Dendritic cell treated with granulocyte-macrophage colony-stimulating factor and Interleukin-4, amounts not matched to agents 40 ng/mL and 50 ng/mL, for 4 days (primary cell): ENCODE measurements around the gene LSM2.
A peak's percentile ranks its signal among the peaks of the same experiment; 100 is the strongest.
"Not testable (repeated sequence)": the region's sequence is repeated elsewhere in the genome, so short reads cannot be mapped to it uniquely, and the experiment has no call there.

Source experiments
- H3K27ac Mint-ChIP-seq: one replicate; pipeline ENCODE4 v1.8.0; 2022; ENCODE audit warnings: mild to moderate bottlenecking, mixed read lengths
- H3K27me3 Mint-ChIP-seq: one replicate; pipeline ENCODE4 v1.8.0; 2022; ENCODE audit warnings: mild to moderate bottlenecking, mixed read lengths
- H3K36me3 Mint-ChIP-seq: one replicate; pipeline ENCODE4 v1.8.0; 2022; ENCODE audit warnings: low read depth, mixed read lengths
- H3K4me1 Mint-ChIP-seq: one replicate; pipeline ENCODE4 v1.8.0; 2022; ENCODE audit warnings: low read depth, mixed read lengths
- H3K4me3 Mint-ChIP-seq: one replicate; pipeline ENCODE4 v1.8.0; 2022; ENCODE audit warnings: mild to moderate bottlenecking, moderate library complexity, mixed read lengths
- H3K9me3 Mint-ChIP-seq: one replicate; pipeline ENCODE4 v1.8.0; 2022; ENCODE audit warnings: mixed read lengths
- intact Hi-C: fragments of 100-400 bp; cut with micrococcal nuclease; formaldehyde crosslinking; loops from one replicate; pipeline ENCODE4 v1.15.0; 2022

The LSM2 gene

GRCh38 chr6:31836047-31836473, 29.3 kb upstream of the LSM2 start:
- Mint-ChIP-seq H3K27ac (peak overlapping the region; percentile 97), H3K4me1 (peaks cover 54% of the 10 kb centered on the region), H3K36me3 (peaks cover 66% of the 10 kb centered on the region), H3K4me3 (peak overlapping the region; percentile 96), H3K9me3 (no peaks in the 10 kb centered on the region), H3K27me3 (no peaks in the 10 kb centered on the region)
- intact Hi-C loops = no loop called here

- intact Hi-C loops = loop anchor here (1.0 to 5.0 kb wide), 4 partner anchors 28 to 287 kb away; partner anchors contain the start of genes ATP6V1G2, DDAH2, NEU1 and NFKBIL1
- Mint-ChIP-seq H3K27me3 (no peaks in the 10 kb centered on the region), H3K4me1 (peaks cover 54% of the 10 kb centered on the region), H3K36me3 (peaks cover 65% of the 10 kb centered on the region), H3K4me3 (peak overlapping the region; percentile 96), H3K27ac (peak overlapping the region; percentile 97), H3K9me3 (no peaks in the 10 kb centered on the region)
Measured at GRCh38 chr6:31834367-31835250, 27.8 kb upstream of the LSM2 start.

- no peaks in the 10 kb centered on the region for H3K27me3 Mint-ChIP-seq
- intact Hi-C loops = loop anchor here (2.0 to 5.0 kb wide), 4 partner anchors 39 to 284 kb away; partner anchors contain the start of genes ATP6V1G2, DDAH2, LY6G5C and NFKBIL1
Measured at GRCh38 chr6:31831350-31832215, 24.8 kb upstream of the LSM2 start.

GRCh38 chr6:31830886-31831335, 24.1 kb upstream of the LSM2 start:
- Mint-ChIP-seq H3K4me3 (peak overlapping the region; percentile 91), H3K9me3 (no peaks in the 10 kb centered on the region), H3K27ac (peak overlapping the region; percentile 89), H3K36me3 (peaks cover 34% of the 10 kb centered on the region), H3K27me3 (no peaks in the 10 kb centered on the region), H3K4me1 (peaks cover 36% of the 10 kb centered on the region)
- intact Hi-C loops = loop anchor here (1.0 to 5.0 kb wide), 5 partner anchors 39 to 284 kb away; partner anchors contain the start of genes ATP6V1G2, DDAH2, LY6G5C and NFKBIL1

More at GRCh38 chr6:31831350-31832215, 24.8 kb upstream of the LSM2 start:
- Mint-ChIP-seq H3K27ac (peak overlapping the region; percentile 97), H3K4me1 (peaks cover 36% of the 10 kb centered on the region), H3K4me3 (peak overlapping the region; percentile 91), H3K36me3 (peaks cover 41% of the 10 kb centered on the region), H3K9me3 (no peaks in the 10 kb centered on the region)

GRCh38 chr6:31829633-31830283, 23.0 kb upstream of the LSM2 start:
- Mint-ChIP-seq H3K36me3 (peaks cover 22% of the 10 kb centered on the region), H3K9me3 (no peaks in the 10 kb centered on the region), H3K27me3 (no peaks in the 10 kb centered on the region), H3K27ac (peak overlapping the region; percentile 89), H3K4me3 (peak overlapping the region; percentile 91), H3K4me1 (peaks cover 43% of the 10 kb centered on the region)
- intact Hi-C loops = loop anchor here (1.0 to 5.0 kb wide), 5 partner anchors 37 to 282 kb away; partner anchors contain the start of genes ATP6V1G2, DDAH2, LY6G5C and NFKBIL1

- peaks cover 19% of the 10 kb centered on the region for H3K36me3 Mint-ChIP-seq
- peaks cover 45% of the 10 kb centered on the region for H3K4me1 Mint-ChIP-seq
- peak within 1 kb of the TSS; percentile 90 for H3K4me3 Mint-ChIP-seq
- no peaks in the 10 kb centered on the region for H3K9me3 Mint-ChIP-seq
- H3K27me3 Mint-ChIP-seq = no peaks in the 10 kb centered on the region
- intact Hi-C loops = no loop called here
- peak within 1 kb of the TSS; percentile 91 for H3K27ac Mint-ChIP-seq
Measured at GRCh38 chr6:31827286-31828079, 20.7 kb upstream of the LSM2 start, which contains the start of gene HSPA1B. Gene HSPA1B (plus strand): TSS chr6:31827738. CDS start chr6:31827951, 213 bp downstream.

- intact Hi-C loops = no loop called here
Measured at GRCh38 chr6:31826793-31827285, 20.1 kb upstream of the LSM2 start.

GRCh38 chr6:31825553-31825952, 18.8 kb upstream of the LSM2 start:
- Mint-ChIP-seq H3K27me3 (no peaks in the 10 kb centered on the region), H3K36me3 (peaks cover 31% of the 10 kb centered on the region), H3K4me3 (no peak overlapping the region), H3K9me3 (no peaks in the 10 kb centered on the region), H3K4me1 (peaks cover 48% of the 10 kb centered on the region), H3K27ac (peak overlapping the region; percentile 91)
- intact Hi-C loops = no loop called here

More at GRCh38 chr6:31826793-31827285, 20.1 kb upstream of the LSM2 start:
- Mint-ChIP-seq H3K27ac (peak overlapping the region; percentile 91), H3K27me3 (no peaks in the 10 kb centered on the region), H3K36me3 (peaks cover 26% of the 10 kb centered on the region), H3K4me1 (peaks cover 45% of the 10 kb centered on the region), H3K4me3 (peak overlapping the region; percentile 90), H3K9me3 (no peaks in the 10 kb centered on the region)

- Mint-ChIP-seq H3K4me1 (peaks cover 61% of the 10 kb centered on the region), H3K27ac (peak overlapping the region; percentile 96), H3K4me3 (peak overlapping the region; percentile 72), H3K36me3 (peaks cover 24% of the 10 kb centered on the region)
- H3K27me3 Mint-ChIP-seq, H3K9me3 Mint-ChIP-seq: not testable (repeated sequence)
- intact Hi-C loops = loop anchor here (5.0 kb wide), 1 partner anchor 156 kb away; the partner anchor contains the start of genes CSNK2B and LY6G5B
Measured at GRCh38 chr6:31823592-31824196, 16.9 kb upstream of the LSM2 start.

- H3K27ac Mint-ChIP-seq = peak overlapping the region; percentile 96
- peak overlapping the region; percentile 87 for H3K4me3 Mint-ChIP-seq
- H3K27me3 Mint-ChIP-seq = no peaks in the 10 kb centered on the region
- H3K4me1 Mint-ChIP-seq = peaks cover 66% of the 10 kb centered on the region
- peaks cover 34% of the 10 kb centered on the region for H3K36me3 Mint-ChIP-seq
- intact Hi-C loops = loop anchor here (5.0 kb wide), 1 partner anchor 155 kb away; the partner anchor contains the start of genes CSNK2B and LY6G5B
- H3K9me3 Mint-ChIP-seq = no peaks in the 10 kb centered on the region
Measured at GRCh38 chr6:31822036-31822821, 15.5 kb upstream of the LSM2 start.

GRCh38 chr6:31821301-31822035, 14.7 kb upstream of the LSM2 start:
- Mint-ChIP-seq H3K27ac (peak overlapping the region; percentile 96), H3K4me3 (peak overlapping the region; percentile 87), H3K9me3 (no peaks in the 10 kb centered on the region), H3K4me1 (peaks cover 58% of the 10 kb centered on the region), H3K27me3 (no peaks in the 10 kb centered on the region), H3K36me3 (peaks cover 36% of the 10 kb centered on the region)
- intact Hi-C loops = loop anchor here (5.0 kb wide), 1 partner anchor 154 kb away; the partner anchor contains the start of genes CSNK2B and LY6G5B
